Fibroblast of skin of back (primary cell): ENCODE measurements around the gene FGF18.
A peak's percentile ranks its signal among the peaks of the same experiment; 100 is the strongest.

Experiments
- DNase-seq: peaks from one replicate; pipeline ENCODE4 v3.0.0-alpha.2; 2013

The FGF18 gene

DNA sequence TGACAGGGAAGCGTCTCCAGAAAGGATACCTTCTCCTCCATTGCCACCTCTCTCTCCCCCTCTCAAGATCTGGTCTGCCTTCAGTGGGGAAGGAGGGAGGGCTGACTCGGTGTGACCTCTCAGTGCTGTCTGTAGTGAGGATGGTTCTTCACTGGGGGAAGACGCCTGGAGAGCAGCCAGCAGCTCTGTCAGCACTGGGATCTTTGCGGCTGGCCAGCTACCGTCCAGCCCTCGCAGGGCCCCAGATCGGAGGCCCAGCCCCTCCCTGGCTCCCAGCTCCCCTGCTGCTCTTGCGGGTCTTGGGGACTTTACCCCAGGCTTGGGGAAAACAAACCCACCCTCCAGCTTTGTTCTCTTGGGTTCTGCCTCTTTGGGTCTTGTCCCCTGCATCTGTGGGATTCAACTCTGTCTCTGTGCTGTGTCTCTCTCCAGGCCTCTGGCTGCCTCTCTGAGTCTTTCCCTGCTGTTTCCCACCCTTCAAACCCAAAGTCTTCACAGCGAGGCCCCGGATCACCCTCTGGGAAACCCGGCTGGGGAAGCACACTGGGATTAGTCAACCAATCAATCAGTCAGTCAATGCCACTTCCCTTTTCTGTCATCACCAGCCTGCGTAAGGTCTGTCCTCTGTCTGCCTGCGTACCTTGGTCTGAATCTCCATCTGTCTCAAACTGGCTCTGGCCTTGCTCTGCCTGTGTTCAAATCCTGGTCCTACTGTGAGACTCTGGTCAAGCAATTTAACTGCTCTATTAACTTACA lies 23.0 kb downstream of the FGF18 start:
- peak; percentile 28 for DNase-seq

DNA sequence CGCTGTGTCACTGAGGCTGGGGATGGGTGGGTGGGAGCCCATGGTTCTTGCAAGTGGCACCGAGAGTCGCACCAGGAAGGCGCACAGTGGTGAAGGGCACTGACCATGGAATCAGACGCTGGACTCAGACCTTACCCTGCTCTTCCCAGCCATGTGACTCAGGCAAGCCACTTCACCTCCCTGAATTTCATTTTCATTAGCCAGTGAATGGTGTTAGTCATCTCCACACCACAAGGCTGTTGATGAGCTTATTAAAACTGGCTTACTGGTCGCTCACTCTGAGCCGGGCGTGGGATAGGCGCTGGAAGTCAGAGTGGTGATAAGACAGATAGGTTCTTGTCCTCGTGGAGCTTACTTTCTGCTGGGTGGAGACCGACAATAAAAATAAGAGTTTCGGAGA lies 25.1 kb downstream of the FGF18 start:
- peak; percentile 40 for DNase-seq

DNA sequence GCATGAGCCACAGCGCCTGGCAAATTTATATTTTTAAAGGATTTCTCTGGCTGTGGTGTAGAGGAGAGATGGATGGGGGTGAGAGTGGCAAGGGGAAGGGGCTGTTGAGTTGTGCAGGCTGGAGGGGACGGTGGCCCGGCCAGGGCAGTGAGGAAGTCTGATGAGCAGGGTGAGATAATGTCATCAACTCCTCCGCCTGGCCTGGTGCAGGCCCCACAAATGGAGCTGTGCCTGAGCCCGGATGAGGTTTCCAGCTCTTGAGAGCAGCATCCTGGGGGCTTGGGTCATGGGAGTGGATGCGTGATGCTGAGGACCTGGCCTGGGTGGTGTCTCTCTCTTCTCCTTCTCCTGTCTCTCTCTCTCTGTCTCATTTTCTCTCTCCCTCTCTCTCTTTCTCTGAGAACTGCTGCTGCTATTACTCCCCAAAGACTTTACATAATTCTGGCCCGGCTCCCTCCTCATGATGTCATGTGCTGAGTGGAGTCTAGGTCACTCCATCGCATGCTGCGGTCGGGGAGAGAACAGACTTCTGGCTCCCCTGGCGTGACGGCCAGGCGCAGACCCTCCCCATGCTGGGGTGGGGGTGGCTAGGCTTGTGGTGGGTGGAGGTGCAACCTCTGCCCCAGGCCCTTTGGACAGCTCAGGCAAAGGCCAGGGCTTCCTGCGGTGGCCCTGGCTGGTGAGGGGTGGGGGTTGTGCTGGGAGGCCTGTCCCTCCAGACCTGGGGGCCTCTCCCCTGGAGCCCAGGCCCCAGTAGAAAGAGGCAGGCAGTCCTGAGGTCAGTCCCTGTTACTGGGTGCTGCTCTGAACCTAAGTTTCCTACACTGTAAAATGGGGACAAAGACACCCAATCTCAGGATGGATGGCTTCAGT lies 26.4 kb downstream of the FGF18 start:
- DNase-seq = peak; percentile 46

DNA sequence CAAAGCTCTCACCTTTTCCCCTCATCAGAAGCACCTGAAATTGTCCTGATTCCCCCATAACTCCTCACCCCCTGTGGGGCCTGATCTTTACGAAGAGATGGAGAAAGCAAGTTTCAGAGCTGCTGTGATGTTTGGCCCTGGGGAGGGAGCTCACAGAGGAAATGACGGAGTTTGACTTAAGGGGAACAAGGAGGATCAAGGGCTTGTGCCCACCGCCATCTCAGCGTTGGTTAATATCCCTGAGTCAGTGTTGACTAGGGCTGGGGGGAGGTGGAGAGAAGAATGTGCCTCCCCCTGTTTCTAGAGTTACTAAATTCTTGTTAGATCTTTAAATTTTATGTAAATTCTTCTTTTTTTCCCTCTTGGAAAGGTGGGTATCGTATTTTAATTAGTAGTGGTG lies 27.8 kb downstream of the FGF18 start:
- peak; percentile 26 for DNase-seq

DNA sequence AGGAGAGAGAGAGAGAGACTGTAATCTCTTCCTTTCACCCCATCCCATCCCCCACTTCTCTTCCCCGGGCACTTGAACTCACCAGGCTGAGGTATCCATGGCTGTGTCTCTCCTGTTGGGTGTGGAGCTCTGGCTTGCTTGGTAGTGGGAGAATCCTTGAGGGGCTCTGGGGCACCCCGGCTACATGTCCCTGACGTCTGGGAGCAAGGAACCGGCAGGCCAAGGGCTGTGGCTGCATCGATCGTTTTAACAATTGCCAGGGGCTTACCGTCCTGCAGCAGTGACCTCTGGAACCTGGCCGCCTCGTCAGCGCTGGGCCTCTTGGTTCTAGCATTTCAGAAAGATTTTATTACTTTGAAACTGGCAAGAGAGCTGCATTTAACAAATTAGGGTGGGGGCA lies 30.0 kb downstream of the FGF18 start:
- no peak for DNase-seq

DNA sequence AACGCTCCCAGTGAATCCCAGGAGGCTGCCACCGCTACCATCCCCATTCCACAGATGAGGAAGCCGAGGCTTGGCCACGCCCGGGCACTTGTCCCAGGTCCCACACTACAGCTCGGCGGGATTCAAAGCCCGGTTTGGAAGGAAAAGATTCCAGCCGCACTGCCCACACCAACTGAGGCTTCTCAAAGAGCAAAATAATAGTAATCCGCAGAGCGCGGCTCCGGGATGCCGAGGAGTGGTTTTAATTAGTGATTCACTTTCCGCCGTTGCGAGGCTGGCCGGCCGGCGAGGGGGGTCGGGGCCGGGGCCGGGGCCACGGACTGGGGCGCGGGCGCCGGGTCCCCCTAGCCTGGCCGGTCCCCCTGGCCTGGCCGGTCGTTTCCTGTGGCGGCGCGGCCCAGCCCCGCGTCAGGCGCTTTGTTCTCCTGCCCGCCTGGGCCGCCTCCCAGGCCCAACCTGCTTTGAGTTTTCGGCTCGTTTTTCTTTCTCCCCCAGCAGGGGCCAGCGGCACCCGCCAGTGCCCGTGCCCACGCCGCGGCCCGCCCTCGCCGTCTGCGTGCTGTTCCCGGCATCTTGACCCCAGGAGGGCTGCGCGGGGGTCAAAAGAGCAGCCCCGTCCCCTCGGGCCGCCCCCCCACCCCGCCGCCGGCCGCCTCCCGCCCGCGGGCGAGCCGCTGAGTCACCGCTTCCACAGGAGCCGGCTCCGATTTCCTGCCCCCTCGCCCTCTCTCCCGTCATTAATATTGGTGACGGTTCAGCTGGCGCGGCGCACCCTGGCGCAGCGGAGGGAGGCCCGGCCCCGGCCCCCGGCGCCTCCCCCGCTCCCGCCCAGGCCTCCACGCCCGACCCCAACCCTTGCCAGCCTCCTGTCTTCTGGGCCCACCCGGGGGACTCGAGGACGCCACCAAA lies 31.2 kb downstream of the FGF18 start:
- peak; percentile 85 for DNase-seq

DNA sequence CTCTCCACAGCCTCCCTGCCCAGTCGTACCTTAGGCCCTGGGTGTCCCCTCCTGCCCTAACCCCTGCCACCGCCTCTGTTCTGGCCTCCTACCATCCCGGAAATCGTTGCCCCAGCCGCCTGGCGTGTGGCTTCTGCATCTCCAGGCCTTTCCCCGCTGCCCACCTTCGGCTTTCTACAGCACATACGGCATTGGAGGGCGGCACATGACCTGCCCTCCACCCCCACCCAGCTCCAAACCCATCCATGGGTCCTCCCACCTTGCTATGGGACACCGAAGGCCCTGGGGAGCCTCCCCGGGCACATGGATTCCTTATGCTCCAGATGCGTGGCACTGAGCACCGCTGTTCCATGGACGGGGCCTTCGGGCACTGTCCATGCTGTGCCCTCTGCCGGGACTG lies 32.0 kb downstream of the FGF18 start:
- no peak for DNase-seq

DNA sequence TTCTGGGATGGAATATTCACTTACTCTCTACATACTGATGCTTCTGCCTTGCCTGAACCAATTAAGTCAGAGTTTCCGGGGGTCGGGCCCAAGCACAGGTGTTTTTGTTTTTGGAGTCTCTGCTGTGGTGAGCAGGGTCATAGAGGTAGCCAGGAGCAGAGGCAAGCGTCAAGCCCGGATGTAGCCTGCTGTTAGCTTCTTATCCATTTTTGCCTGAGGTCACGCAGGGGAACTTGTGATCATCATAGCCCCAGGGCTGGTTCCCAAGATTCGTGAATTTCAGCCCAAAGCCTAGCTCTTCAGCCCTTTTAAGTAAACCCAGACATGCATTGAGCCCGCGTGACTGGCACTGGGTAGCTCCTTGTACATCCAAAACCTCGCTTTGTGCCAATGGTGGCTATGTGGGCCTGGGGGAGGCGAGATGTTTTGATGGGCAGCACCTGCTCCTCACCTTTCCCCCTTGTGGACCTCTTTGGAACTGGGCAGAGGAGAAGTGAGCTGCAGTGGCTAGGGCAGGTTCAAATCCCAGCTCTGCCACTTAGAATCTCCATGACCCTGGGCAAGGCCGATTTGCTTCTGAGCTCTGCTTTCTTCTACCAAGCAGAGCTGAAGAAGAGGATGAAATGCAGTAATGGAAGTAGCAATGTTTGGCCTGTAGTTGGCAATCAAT lies 33.7 kb downstream of the FGF18 start:
- no peak for DNase-seq

DNA sequence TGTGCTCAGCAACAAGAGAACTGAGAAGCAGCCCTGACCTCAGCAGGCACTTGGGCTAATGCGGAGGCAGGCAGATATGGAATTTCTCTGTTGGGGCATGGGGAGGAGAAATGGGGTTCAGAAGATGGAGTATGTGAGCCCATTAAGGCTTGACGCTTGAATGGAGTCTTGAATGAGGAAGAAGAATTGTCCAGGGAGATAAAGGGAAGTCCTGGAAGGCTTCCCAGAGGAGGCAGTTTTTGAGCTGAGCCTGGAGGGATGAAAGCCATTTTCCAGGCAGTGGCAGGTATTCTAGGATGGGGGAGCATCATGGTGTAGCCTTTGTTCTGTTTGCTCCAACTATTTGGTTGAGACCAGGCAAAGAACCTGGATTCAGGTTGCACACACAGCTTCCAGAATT lies 34.5 kb downstream of the FGF18 start:
- DNase-seq = no peak

DNA sequence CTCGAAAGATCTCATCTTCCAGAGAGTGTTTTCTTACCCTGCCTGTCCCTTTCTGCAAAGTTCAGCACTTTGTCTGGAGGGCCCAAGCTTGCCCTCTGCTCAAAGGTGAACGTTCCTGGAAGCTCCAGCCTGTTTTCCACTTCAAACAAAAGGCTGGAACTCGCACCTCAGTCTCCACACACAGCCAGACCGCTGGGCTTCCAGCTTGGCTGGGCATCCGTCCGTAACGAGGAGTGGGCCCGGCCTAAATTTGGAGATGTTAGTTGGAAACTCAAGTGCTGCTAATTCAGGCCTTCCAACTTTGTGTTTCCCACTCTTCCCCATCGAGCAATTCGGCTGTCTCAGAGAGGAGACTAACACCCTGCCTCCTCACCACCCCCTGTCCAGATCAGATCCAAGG lies 35.1 kb downstream of the FGF18 start:
- no peak for DNase-seq

DNA sequence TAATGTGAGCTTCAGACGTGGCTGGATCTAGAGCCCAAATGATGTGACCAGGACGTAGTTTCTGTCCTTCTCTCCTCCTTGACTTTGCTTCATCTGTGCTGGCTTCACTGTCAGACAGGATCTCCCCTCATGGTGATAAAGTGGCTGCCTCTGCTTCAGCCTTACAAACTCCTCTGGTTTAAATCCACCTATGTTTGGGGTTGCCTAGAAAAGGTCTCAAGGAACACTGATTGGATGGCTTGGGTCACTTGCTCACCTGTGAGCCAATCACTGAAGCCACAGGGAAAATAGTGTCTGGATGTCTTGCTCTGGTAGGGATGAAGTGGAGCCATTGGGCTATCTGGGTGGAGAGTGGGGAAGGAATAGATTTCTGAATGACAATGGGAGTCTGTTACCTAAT lies 36.1 kb downstream of the FGF18 start:
- no peak for DNase-seq

DNA sequence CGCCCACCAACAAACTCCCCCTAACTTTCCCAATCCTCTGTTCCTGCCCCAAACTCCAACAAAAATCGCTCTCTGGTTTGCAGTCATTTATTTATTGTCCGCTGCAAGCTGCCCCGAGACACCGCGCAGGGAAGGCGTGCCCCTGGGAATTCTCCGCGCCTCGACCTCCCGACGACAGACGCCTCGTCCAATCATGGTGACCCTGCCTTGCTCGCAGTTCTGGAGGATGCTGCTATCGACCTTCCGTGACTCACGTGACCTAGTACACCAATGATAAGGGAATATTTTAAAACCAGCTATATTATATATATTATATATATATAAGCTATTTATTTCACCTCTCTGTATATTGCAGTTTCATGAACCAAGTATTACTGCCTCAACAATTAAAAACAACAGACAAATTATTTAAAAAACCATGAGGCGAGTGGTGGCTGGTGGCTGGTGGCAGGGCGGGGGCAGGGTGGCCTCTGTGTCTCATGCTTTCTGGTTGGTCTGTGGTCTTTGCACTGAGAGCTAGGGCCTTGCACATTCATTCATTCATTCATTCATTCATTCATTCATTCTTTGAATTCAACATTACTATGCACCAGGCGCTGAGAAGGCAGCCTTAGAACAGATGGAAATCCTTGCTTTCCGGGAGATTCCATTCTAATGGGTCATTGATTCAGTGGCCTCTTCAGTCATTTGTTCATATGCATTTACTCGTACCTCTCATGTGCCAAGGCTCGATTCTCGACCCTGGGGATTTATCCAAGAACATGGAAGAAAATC lies 37.9 kb downstream of the FGF18 start:
- DNase-seq = no peak

DNA sequence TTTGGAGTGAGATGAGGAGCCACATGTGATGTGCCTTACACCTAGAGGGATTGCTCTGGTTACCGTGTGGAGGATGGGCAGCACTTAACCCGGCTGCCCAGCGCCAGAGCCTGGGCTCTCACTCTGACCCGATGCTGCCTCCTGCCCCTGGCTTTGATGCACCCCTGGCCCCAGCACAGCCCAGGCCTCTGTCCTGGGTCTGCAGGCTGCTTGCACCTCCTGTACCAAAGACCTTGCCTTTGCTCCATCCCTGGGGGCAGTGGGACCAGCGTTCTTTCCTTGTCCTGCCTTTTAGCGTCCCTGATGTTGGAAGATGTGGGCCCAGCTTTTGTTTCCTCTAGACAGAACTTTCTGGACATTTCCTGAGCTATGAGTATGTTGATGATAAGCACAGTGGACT lies 40.4 kb downstream of the FGF18 start:
- DNase-seq = no peak

DNA sequence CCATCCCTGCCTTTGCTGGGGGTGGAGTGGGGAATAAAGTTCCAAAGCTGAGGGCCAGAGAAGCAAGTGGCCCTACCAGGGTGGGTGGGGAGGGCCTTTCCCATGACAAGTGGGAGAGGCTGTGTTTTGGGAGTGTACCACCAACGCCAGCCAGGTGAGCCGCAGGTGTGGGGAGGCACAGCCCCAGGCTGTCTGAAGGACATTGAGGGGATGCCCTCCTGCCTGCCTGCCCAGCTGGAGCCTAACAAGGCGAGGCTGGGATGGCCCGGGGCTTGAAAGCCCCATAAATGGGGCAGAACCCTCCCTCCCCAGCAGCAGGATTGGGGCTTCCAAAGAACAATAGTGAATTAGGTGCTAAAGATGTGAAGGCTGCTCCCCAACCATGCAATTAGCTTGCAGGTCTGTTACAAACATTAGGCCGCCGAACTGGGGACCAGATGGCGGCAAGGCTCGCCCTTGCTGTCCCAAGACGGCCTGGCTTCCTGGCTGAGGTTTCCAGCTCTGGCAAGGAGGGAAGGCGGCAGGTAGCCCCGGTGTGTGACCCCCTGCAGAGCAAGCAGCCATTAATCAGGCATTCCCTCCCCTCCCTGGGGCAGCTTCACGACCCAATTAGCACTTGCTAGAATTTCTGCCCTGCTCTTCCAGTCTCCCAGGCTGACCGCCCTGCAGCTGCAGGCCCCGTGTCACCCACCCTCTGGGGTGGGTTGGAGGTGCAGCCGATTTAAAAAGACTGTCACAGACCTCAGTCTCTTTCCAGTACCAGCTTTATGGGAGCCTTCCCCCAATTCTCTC lies 42.9 kb downstream of the FGF18 start:
- DNase-seq = no peak

DNA sequence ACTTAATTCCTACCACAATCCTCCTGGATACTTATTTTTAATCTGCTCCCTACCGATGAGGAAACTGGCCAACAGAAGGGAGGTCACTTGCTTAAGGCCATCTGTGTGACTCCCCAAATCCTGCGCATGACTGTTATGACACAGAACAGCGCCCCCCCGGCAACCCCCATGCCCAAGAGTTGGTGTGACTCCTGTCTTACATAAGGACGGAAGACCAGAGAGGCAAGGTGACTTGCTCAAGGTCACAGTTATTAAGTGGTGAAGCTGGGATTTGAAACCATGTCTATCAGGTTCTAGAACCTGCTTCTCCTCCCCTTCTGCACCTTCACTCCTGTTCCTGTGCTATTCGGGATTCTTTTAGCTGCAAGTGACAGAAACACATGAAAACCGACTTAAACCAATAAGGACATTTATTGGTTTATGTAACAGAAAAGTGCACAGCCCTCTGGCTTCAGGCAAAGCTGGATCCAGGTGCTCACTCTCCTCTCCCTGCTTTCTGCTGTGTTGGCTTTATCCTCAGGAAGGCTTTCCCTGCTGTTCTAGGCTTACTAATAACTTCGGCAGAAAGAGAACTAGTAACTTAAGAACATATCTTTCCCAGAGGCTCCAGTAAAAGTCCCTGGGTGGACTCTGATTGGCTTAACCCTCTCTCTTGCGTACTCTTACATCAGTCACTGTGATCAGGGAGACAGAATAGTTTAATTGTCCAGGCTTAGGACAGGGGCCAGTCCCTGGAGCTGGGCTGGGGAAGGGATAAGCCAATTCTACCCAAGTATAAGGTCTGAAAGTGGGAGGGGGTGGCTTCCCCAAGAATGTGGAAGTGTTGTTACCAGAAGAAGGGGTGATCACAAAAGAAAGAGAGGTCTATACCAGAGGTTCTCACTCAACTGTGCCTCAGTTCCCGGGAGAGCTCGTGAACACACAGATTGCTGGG lies 43.7 kb downstream of the FGF18 start:
- peak; percentile 15 for DNase-seq

DNA sequence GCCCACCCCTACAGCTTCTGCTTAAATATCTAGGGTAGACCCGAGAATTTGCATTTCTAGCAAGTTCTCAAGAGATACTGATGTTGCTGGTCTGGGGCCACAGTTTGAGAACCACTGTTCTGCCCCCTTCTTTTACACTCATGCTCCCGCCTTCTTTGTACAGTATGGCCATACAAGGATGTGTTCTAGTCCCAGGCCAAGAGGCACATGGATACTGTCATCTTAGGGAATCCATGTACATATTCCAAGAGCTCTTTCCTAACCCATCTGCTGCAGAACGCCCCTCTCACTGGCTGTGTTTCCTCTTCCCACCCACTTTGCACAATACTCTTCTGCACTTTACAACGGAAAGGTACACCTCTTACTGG lies 44.4 kb downstream of the FGF18 start:
- no peak for DNase-seq

DNA sequence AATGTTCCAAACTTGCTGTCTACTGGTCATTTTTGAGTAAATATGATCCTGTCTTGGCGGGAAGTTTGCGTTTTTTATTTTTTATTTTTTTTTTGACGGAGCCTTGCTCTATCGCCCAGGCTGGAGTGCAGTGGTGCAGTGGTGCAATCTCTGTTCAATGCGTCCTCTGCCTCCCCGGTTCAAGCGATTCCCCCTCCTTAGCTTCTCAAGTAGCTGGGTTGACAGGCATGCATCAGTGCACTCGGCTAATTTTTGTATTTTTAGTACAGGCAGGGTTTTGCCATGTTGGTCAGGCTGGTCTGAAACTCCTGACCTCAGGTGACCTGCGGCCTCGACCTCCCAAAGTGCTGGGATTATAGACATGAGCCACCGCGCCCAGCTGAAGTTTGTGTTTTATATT lies 45.4 kb downstream of the FGF18 start:
- DNase-seq = no peak

DNA sequence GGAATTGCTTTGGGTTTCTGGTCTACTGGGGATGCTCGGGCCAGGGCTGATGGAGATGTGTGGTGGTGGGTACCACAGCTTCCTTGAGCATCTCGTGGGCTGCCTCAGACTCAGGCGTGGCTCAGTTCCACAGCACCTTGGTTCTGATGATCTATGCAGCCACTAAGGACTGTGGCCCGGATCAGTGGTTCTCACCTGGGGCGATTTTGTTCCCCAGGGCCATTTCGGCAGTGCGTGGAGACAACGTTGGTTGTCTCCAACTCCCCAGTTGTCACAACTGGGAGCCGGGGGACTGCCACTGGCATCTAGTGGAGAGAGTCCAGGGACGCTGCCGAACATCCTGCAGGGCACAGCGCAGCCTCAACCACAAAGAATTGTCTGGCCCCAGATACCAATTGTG lies 47.7 kb downstream of the FGF18 start:
- no peak for DNase-seq

DNA sequence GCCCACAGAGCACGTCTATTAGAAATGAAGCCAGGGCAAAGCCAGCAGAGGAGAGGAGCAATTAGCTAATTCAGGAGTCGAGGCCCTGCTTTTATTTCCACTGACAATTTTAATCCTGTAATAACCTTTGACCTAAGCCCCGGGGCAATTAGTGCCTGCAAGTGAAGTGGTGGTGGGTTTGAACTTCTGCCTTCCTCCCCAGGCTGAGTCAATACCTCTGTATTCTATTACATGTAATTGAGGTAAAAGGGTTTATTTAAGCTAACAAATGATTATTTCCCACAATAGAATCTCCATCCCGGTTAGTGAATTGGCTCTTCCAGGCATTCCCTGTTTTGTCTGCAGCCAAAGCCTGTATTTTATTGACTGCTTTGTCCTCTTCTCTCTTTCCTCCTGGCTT lies 49.9 kb downstream of the FGF18 start:
- DNase-seq = no peak

DNA sequence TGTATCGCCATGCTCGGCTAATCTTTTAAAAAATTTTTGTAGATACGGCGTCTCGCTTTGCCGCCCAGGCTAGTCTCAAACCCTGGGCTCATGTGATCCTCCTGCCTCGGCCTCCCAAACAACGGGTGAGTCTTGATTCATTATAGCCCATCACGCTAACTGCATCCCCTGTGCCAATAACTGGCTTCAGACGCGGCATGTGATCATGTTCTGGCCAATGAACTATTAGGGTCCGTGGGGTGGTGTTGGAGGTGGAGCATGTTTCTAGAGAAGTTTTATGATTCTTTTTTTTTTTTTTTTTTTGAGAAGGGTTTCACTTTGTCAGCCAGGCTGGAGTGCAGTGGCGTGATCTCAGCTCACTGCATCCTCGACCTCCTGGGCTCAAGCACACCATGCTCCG lies 51.0 kb downstream of the FGF18 start:
- no peak for DNase-seq
